PC-3 (cell line): ENCODE measurements around the gene TDG.

Experiments
- CTCF ChIP-seq: fragments of 300-600 bp; sonication (generic); conservative IDR thresholded peaks from 2 replicates; pipeline ENCODE4 v1.5.1; 2017; ENCODE audit warnings: antibody characterized with exemption, low read depth, mild to moderate bottlenecking, low read length
- EZH2 ChIP-seq: fragments of 300-600 bp; sonication (generic); IDR thresholded peaks from one replicate; pipeline ENCODE4 v1.6.1; 2017; ENCODE audit warnings: antibody characterized with exemption, mild to moderate bottlenecking, low read length; ENCODE audit not compliant: unreplicated experiment

DNA sequence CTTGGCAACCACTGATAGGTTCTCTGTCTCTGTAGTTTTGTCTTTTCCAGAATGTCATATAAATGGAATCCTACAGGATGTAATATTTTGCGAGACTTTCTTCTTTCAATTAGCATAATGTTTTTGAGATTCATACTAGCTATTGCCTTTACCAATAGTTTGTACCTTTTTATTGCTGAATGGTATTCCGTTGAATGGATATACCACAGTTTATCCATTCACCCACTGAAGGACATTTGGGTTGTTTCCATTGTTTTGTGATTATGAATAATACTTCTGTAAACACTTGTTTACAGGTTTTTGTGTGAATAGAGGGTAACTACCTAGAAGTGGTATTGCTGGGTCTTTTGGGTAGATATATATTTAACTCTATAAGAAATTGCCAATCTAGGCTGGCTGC lies 58.0 kb downstream of the TDG start:
- TF ChIP-seq CTCF (no peak), EZH2 (no peak)
